ENCODE results near the gene ZBED2. TPM values are rescaled to one million over a fixed set of nuclear protein-coding genes. Genes with fewer than 3 reads are reported as not detected.

ZBED2 gene
- total RNA-seq, 1 donor from 2014 or later, result 587 TPM

- no peak for DNase-seq
- H3K36me3 Mint-ChIP-seq (ENCODE audit: low read depth), result peaks cover 71% of the 10 kb centered on the region
- peak overlapping the region; percentile 92 for H3K27ac Mint-ChIP-seq
- intact Hi-C loops (cut with micrococcal nuclease), result loop anchor here (1.0 to 10.0 kb wide), 7 partner anchors 21 to 801 kb away; partner anchors contain the start of genes CD96 and ZBED2
- peak overlapping the region; percentile 59 for H3K4me3 Mint-ChIP-seq
- no peaks in the 10 kb centered on the region for H3K27me3 Mint-ChIP-seq
- peaks cover 77% of the 10 kb centered on the region for H3K4me1 Mint-ChIP-seq
- H3K9me3 Mint-ChIP-seq, result peaks cover 12% of the 10 kb centered on the region
Observed at GRCh38 chr3:111615880-111616279, 20.7 kb upstream of the ZBED2 start.

DNA sequence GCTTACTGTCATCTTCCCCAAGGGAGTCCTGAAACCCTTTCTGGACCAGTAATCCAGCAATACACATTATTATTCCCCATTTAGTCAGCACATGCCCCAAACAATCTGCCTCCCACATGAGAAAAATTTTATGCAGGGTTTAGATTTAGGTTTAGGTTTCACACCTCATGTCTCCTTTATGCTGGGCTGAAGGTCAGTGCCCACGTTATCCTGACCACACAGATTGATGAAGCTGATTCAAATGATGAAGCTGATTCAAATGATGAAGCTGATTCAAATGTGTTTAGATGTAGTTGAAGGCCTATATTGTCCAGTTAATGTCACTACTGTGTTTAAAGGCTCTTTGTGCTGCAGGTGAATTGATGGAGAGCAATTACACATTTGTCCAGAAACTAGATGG lies 18.1 kb upstream of the ZBED2 start:
- Mint-ChIP-seq H3K4me1 (peaks cover 87% of the 10 kb centered on the region), H3K36me3 (ENCODE audit: low read depth) (peaks cover 66% of the 10 kb centered on the region), H3K4me3 (peak overlapping the region; percentile 58), H3K27me3 (no peaks in the 10 kb centered on the region), H3K27ac (peak overlapping the region; percentile 92), H3K9me3 (peaks cover 12% of the 10 kb centered on the region)
- intact Hi-C loops (cut with micrococcal nuclease), result loop anchor here (1.0 to 10.0 kb wide), 2 partner anchors 8 to 798 kb away; no protein-coding TSS in a partner anchor
- DNase-seq, result peak; percentile 55

DNA sequence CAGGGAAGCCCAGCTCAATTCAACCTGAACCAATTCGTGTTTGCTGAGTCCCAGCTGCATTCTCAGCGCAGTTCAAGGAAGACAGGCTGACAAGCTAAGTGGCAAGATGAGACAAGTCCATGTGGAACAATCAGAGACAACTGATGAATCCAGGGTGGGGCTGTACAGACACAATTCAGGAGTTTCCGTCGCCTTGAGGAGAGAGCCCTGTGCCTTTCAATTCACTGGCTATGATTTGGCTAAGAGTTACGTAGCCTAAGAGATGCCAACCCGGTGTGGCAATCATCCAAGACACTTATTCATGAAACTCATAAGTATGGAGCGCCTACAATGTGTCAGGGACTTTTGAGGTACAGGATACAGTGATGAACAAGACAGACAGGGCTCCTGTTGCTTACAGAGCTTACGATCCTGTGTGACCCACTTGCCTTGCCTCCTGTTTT lies 15.5 kb upstream of the ZBED2 start:
- peak overlapping the region; percentile 92 for H3K27ac Mint-ChIP-seq
- peak; percentile 76 for DNase-seq
- H3K27me3 Mint-ChIP-seq, result no peaks in the 10 kb centered on the region
- peaks cover 17% of the 10 kb centered on the region for H3K9me3 Mint-ChIP-seq
- peaks cover 68% of the 10 kb centered on the region for H3K36me3 Mint-ChIP-seq (ENCODE audit: low read depth)
- peak overlapping the region; percentile 75 for H3K4me3 Mint-ChIP-seq
- H3K4me1 Mint-ChIP-seq, result peaks cover 87% of the 10 kb centered on the region
- intact Hi-C loops (cut with micrococcal nuclease), result loop anchor here (1.0 to 10.0 kb wide), 4 partner anchors 15 to 796 kb away; partner anchors contain the start of genes CD96 and ZBED2

GRCh38 chr3:111610189-111610588 lies 15.0 kb upstream of the ZBED2 start:
- Mint-ChIP-seq H3K9me3 (peaks cover 17% of the 10 kb centered on the region), H3K27ac (peak overlapping the region; percentile 92), H3K36me3 (ENCODE audit: low read depth) (peaks cover 70% of the 10 kb centered on the region), H3K4me3 (peak overlapping the region; percentile 75), H3K27me3 (no peaks in the 10 kb centered on the region), H3K4me1 (peaks cover 87% of the 10 kb centered on the region)
- intact Hi-C loops (cut with micrococcal nuclease), result loop anchor here (1.0 to 10.0 kb wide), 4 partner anchors 15 to 795 kb away; partner anchors contain the start of genes CD96 and ZBED2
- peak; percentile 90 for DNase-seq

GRCh38 chr3:111609700-111610099 lies 14.6 kb upstream of the ZBED2 start:
- H3K36me3 Mint-ChIP-seq (ENCODE audit: low read depth), result peaks cover 69% of the 10 kb centered on the region
- peak overlapping the region; percentile 75 for H3K4me3 Mint-ChIP-seq
- intact Hi-C loops (cut with micrococcal nuclease), result loop anchor here (1.0 to 10.0 kb wide), 6 partner anchors 14 to 795 kb away; partner anchors contain the start of genes CD96, NECTIN3 and ZBED2
- H3K9me3 Mint-ChIP-seq, result peaks cover 14% of the 10 kb centered on the region
- H3K27me3 Mint-ChIP-seq, result no peaks in the 10 kb centered on the region
- peaks cover 86% of the 10 kb centered on the region for H3K4me1 Mint-ChIP-seq
- peak; percentile 73 for DNase-seq
- H3K27ac Mint-ChIP-seq, result peak overlapping the region; percentile 92

DNA sequence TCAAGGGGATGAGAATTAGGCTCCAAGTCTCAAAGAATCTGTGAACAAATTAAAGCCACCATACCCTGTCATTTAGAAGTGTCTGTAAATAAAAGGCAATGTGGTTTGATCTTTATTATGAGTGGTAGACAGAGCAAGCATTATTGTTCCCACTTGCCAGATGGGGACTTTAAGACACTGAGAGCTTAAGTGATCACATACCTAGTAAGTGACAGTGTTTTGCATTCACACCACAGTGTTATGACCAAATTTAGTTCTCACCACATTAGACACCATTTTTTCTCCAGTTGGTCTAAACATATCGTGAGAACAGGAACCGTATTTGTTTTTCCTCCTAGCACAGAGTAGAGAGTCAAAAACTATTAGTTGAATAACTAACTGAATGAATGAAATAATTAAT lies 13.2 kb upstream of the ZBED2 start:
- Mint-ChIP-seq H3K4me3 (peak overlapping the region; percentile 62), H3K9me3 (peaks cover 11% of the 10 kb centered on the region), H3K36me3 (ENCODE audit: low read depth) (peaks cover 69% of the 10 kb centered on the region), H3K27ac (peak overlapping the region; percentile 91), H3K4me1 (peaks cover 86% of the 10 kb centered on the region), H3K27me3 (no peaks in the 10 kb centered on the region)
- intact Hi-C loops (cut with micrococcal nuclease), result loop anchor here (5.0 kb wide), 2 partner anchors 346 to 536 kb away; partner anchors contain the start of gene NECTIN3
- no peak for DNase-seq

DNA sequence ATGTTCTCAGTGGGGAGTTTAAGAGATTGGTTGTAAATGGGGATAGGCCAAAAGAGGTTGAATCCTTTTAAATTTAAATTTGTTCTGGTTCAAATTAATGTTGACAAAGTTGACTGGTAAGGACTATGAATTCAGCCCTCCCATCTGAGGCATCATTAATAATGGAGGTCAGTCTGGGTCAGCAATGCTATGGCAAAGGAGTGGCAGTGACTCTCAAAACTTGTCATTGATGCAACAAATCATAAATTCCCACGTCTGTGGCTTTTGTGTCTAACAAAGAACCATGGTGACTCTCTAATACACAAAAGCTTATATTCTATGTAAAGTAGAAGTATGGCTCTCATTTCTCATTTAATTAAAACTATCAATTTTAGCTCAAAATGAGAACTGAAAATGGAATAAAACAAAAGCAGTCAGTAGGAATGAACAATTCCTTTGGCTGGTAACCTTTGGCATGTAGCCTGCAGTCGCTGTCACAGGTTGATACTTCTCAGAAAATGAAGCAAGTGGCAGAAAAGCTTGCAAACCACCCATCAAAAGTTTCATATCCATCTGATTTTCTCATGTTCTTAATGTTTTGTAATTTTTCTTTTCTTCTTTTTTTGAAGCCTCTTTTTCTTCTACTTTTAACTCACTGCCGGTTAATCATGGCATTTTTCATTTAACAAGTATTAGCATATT lies 12.2 kb upstream of the ZBED2 start:
- peak overlapping the region; percentile 62 for H3K4me3 Mint-ChIP-seq
- DNase-seq, result peak; percentile 55
- peaks cover 86% of the 10 kb centered on the region for H3K4me1 Mint-ChIP-seq
- intact Hi-C loops (cut with micrococcal nuclease), result loop anchor here (5.0 kb wide), 2 partner anchors 345 to 535 kb away; partner anchors contain the start of gene NECTIN3
- peaks cover 67% of the 10 kb centered on the region for H3K36me3 Mint-ChIP-seq (ENCODE audit: low read depth)
- peak overlapping the region; percentile 91 for H3K27ac Mint-ChIP-seq
- H3K9me3 Mint-ChIP-seq, result peaks cover 11% of the 10 kb centered on the region
- H3K27me3 Mint-ChIP-seq, result no peaks in the 10 kb centered on the region

GRCh38 chr3:111605493-111605892 lies 10.3 kb upstream of the ZBED2 start:
- H3K4me1 Mint-ChIP-seq, result peaks cover 76% of the 10 kb centered on the region
- DNase-seq, result peak; percentile 55
- peaks cover 60% of the 10 kb centered on the region for H3K36me3 Mint-ChIP-seq (ENCODE audit: low read depth)
- H3K27me3 Mint-ChIP-seq, result no peaks in the 10 kb centered on the region
- H3K4me3 Mint-ChIP-seq, result peak overlapping the region; percentile 40
- H3K9me3 Mint-ChIP-seq, result peaks cover 5% of the 10 kb centered on the region
- peak overlapping the region; percentile 91 for H3K27ac Mint-ChIP-seq
- intact Hi-C loops (cut with micrococcal nuclease), result loop anchor here (1.0 to 5.0 kb wide), 3 partner anchors 8 to 533 kb away; partner anchors contain the start of gene NECTIN3

GRCh38 chr3:111605018-111605417 lies 9.9 kb upstream of the ZBED2 start:
- Mint-ChIP-seq H3K9me3 (peaks cover 5% of the 10 kb centered on the region), H3K4me3 (peak overlapping the region; percentile 40), H3K27ac (peak overlapping the region; percentile 91), H3K36me3 (ENCODE audit: low read depth) (peaks cover 62% of the 10 kb centered on the region), H3K27me3 (no peaks in the 10 kb centered on the region), H3K4me1 (peaks cover 78% of the 10 kb centered on the region)
- DNase-seq, result peak; percentile 59
- intact Hi-C loops (cut with micrococcal nuclease), result loop anchor here (1.0 to 5.0 kb wide), 3 partner anchors 8 to 533 kb away; partner anchors contain the start of gene NECTIN3

- Mint-ChIP-seq H3K27me3 (no peaks in the 10 kb centered on the region), H3K27ac (peak overlapping the region; percentile 91), H3K9me3 (peaks cover 5% of the 10 kb centered on the region), H3K36me3 (ENCODE audit: low read depth) (peaks cover 67% of the 10 kb centered on the region), H3K4me3 (peak overlapping the region; percentile 40), H3K4me1 (peaks cover 74% of the 10 kb centered on the region)
- intact Hi-C loops (cut with micrococcal nuclease), result loop anchor here (1.0 to 5.0 kb wide), 3 partner anchors 8 to 277 kb away; no protein-coding TSS in a partner anchor
- peak; percentile 66 for DNase-seq
Observed at GRCh38 chr3:111604119-111604518, 9.0 kb upstream of the ZBED2 start.

- no peaks in the 10 kb centered on the region for H3K27me3 Mint-ChIP-seq
- intact Hi-C loops (cut with micrococcal nuclease), result loop anchor here (1.0 to 5.0 kb wide), 3 partner anchors 7 to 276 kb away; no protein-coding TSS in a partner anchor
- DNase-seq, result peak; percentile 59
- peak overlapping the region; percentile 40 for H3K4me3 Mint-ChIP-seq
- H3K9me3 Mint-ChIP-seq, result peaks cover 5% of the 10 kb centered on the region
- peaks cover 63% of the 10 kb centered on the region for H3K36me3 Mint-ChIP-seq (ENCODE audit: low read depth)
- peak overlapping the region; percentile 91 for H3K27ac Mint-ChIP-seq
- H3K4me1 Mint-ChIP-seq, result peaks cover 70% of the 10 kb centered on the region
Observed at GRCh38 chr3:111603679-111604078, 8.5 kb upstream of the ZBED2 start.

GRCh38 chr3:111601810-111602209 lies 6.7 kb upstream of the ZBED2 start:
- Mint-ChIP-seq H3K4me1 (peaks cover 68% of the 10 kb centered on the region), H3K36me3 (ENCODE audit: low read depth) (peaks cover 62% of the 10 kb centered on the region), H3K4me3 (no peak overlapping the region), H3K27me3 (no peaks in the 10 kb centered on the region), H3K27ac (peak overlapping the region; percentile 78), H3K9me3 (peaks cover 5% of the 10 kb centered on the region)
- intact Hi-C loops (cut with micrococcal nuclease), result loop anchor here (5.0 kb wide), 1 partner anchor 275 kb away; no protein-coding TSS in a partner anchor
- DNase-seq, result peak; percentile 51

GRCh38 chr3:111598552-111598951 lies 3.4 kb upstream of the ZBED2 start:
- DNase-seq, result no peak
- H3K27me3 Mint-ChIP-seq, result no peaks in the 10 kb centered on the region
- no peak overlapping the region for H3K4me3 Mint-ChIP-seq
- H3K36me3 Mint-ChIP-seq (ENCODE audit: low read depth), result peaks cover 59% of the 10 kb centered on the region
- peaks cover 59% of the 10 kb centered on the region for H3K4me1 Mint-ChIP-seq
- intact Hi-C loops (cut with micrococcal nuclease), result loop anchor here (5.0 kb wide), 1 partner anchor 361 kb away; no protein-coding TSS in a partner anchor
- H3K9me3 Mint-ChIP-seq, result no peaks in the 10 kb centered on the region
- peak overlapping the region; percentile 83 for H3K27ac Mint-ChIP-seq

Measured in activated CD4-positive, alpha-beta T cell treated with anti-CD3 and anti-CD28 coated beads, Interleukin-2, amount 10 ng/mL, durations not matched to agents 24 days and 14 days (primary cell).